Gastroesophageal sphincter (tissue), 4 donors: ENCODE data around the gene PTPN20. TPM values are rescaled to one million over a fixed set of nuclear protein-coding genes. Genes with fewer than 3 reads are reported as not detected.
"Not testable (repeated sequence)": the region's sequence is repeated elsewhere in the genome, so short reads cannot be mapped to it uniquely, and the experiment has no call there.

Experiments
- ATAC-seq: fragments of 150-250 bp; one replicate; pipeline ENCODE4 v1.9.1; 2016; ENCODE audit warnings: mild to moderate bottlenecking, moderate library complexity
- H3K27ac ChIP-seq, 4 donors: fragments of 200-600 bp; sonication (generic) in 3 of 4; 1 replicate in 3 of 4; 2 replicates in 1 of 4; pipeline ENCODE4 v1.5.1; 2016 to 2019
- H3K27me3 ChIP-seq: fragments of 200-600 bp; sonication (generic); one replicate; pipeline ENCODE4 v1.5.1; 2019
- H3K36me3 ChIP-seq, 2 donors: fragments of 200-600 bp; sonication (generic); one replicate each; pipeline ENCODE4 v1.5.1; 2019; ENCODE audit warnings: control low read depth in 1 of 2
- H3K4me1 ChIP-seq, 3 donors: fragments of 200-600 bp; sonication (generic); 1 replicate in 2 of 3; 2 replicates in 1 of 3; pipeline ENCODE4 v1.5.1; 2016 to 2019; ENCODE audit warnings: control low read depth in 2 of 3
- H3K4me3 ChIP-seq, 2 donors: fragments of 200-600 bp; sonication (generic); one replicate each; pipeline ENCODE4 v1.5.1; 2019; ENCODE audit warnings: mild to moderate bottlenecking in 1 of 2, moderate library complexity in 1 of 2
- H3K9me3 ChIP-seq, 3 donors: fragments of 200-600 bp; sonication (generic); one replicate each; pipeline ENCODE4 v1.5.1; 2017 to 2019; ENCODE audit warnings: control low read depth in 2 of 3
- WGBS, 2 donors: methylation state at CpG; one replicate each; pipeline ENCODE4 v1.1.5; 2018; ENCODE audit warnings: low coverage in 1 of 2; 5-methylcytosine and 5-hydroxymethylcytosine counted together
- total RNA-seq, 4 donors: library from RNA; depleted of rRNA; stranded (reverse); fragments of >200 nt; gene quantifications; one replicate each; pipeline ENCODE4 v1.1.0, GENCODE V29; 2016

The PTPN20 gene, protein sequence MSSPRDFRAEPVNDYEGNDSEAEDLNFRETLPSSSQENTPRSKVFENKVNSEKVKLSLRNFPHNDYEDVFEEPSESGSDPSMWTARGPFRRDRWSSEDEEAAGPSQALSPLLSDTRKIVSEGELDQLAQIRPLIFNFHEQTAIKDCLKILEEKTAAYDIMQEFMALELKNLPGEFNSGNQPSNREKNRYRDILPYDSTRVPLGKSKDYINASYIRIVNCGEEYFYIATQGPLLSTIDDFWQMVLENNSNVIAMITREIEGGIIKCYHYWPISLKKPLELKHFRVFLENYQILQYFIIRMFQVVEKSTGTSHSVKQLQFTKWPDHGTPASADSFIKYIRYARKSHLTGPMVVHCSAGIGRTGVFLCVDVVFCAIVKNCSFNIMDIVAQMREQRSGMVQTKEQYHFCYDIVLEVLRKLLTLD
- total RNA-seq: 1 to 10 TPM in 3 of 4 donors, under 1 TPM in 1; 0.94 to 9.5 (median 2.8) TPM

DNA sequence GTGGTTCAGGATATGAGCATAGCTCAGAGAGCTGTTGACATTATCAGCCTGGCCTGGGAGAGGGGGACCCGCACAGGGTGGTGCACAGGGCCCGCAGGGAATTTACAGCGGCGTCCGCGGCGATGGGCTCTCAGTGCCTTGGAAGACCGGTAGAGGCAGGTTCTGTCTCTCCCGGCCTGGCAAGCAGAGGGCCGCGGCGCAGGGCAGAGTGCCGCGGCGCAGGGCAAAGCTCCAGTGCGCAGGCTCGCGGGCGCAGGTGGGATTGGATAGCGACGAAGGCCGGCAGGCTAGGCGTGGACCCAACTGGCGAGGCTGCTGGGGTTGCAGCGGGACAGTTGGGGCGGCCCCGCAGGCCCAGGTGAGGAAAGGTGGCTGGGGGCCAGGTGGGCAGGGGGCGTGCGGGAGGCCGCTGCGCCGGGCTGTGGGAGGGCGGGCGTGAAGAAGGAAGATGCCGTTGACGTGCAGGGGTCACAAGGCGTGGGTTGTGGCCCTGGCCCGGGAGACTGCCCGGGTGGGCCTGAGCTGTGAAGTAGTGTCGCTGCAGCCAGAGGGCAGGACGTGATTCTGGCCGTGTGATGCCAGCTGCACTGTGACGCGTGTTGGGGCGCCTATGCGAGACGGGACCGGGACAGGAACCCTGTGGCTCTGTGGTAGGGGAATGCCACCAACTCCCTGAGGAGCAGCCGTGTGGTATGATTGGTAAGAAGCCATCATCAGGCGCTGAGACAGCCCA, at the start of gene PTPN20:
PTPN20 (plus strand) TSS at position 285 of the 733 bp plus-strand sequence. CDS start 21,072 bp downstream, outside the sequence.
- not testable (repeated sequence) for H3K27ac ChIP-seq, H3K36me3 ChIP-seq, H3K4me1 ChIP-seq, H3K9me3 ChIP-seq, H3K27me3 ChIP-seq
- H3K4me3 ChIP-seq: peak within 1 kb of the TSS in 1 of 2 donors; percentile 30
- whole genome bisulfite sequencing, 2 donors: no CpG with 5 or more reads among the region's 50 CpGs
- peak; percentile 73 for ATAC-seq

DNA sequence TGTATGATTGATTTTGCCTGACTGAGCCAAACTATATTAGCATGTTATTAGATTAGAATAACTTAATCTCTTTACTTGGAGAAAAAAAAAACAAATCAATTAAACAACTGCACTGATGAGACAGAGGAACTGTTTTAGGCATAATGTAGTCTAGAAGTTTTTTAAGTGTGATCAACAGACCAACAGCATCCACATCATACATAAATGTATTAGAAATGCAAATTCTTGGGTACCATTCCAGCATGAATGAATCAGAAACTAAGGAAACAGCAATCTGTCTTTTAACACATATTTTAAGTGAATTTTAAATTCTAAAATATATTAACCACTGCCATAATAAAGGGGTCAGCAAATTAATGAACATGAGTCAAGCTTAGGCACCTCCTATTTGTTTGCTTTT, 41.5 kb upstream of the PTPN20 start:
- H3K27me3 ChIP-seq, H3K4me3 ChIP-seq, H3K4me1 ChIP-seq, ATAC-seq, H3K36me3 ChIP-seq, H3K27ac ChIP-seq, H3K9me3 ChIP-seq: not testable (repeated sequence)

DNA sequence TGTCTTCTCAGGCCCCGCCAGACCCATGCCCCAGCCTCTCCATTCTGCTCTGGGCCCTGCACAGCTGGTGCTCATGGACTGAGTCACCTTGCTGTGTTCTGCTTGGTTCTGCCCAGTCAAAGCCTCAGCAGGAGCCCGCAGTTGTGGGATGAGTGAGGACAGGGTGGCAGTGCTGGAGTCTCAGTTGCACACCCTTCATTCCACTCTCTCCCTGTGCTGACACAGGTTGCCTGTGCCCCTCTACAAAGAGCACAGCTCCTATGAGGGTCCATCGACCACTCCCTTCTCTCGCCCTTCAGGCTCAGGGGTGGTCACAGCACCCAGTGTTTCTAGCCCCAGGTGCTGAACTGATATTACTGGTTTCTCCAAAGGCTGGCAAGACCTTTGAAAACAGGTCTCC, 39.6 kb upstream of the PTPN20 start:
- not testable (repeated sequence) for ATAC-seq, H3K36me3 ChIP-seq, H3K27ac ChIP-seq, H3K9me3 ChIP-seq, H3K27me3 ChIP-seq, H3K4me3 ChIP-seq, H3K4me1 ChIP-seq
- 80 to 93% methylated on average over 2 of the region's 4 CpGs for WGBS, 2 donors

- H3K27ac ChIP-seq, H3K4me3 ChIP-seq, H3K4me1 ChIP-seq, H3K27me3 ChIP-seq, ATAC-seq, H3K36me3 ChIP-seq, H3K9me3 ChIP-seq: not testable (repeated sequence)
- WGBS, 2 donors: 50 to 100% methylated on average over 1 to 2 of the region's 6 CpGs
Observed at GRCh38 chr10:46875304-46875703, 35.9 kb upstream of the PTPN20 start.

DNA sequence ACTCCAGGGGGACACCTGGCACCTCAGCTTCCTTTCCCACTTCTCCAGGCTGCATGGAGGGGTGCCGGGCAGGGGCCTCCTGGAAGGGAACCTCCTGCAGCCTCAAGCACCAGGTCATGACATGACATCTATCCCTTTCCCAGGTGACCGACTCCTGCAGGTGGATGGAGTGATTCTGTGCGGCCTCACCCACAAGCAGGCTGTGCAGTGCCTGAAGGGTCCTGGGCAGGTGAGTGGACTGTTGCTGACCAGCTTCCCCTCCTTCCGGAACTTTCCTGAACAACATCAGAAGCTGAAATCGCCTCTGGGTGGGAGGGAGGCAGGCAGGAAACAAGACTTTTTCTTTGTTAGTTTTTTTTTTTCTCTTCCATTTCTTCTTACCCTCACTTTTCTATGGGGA, 34.5 kb upstream of the PTPN20 start:
- H3K4me1 ChIP-seq, ATAC-seq, H3K9me3 ChIP-seq, H3K27me3 ChIP-seq, H3K4me3 ChIP-seq, H3K36me3 ChIP-seq, H3K27ac ChIP-seq: not testable (repeated sequence)
- WGBS, 2 donors: 80% methylated on average over 1 of the region's 5 CpGs; no CpG with 5 or more reads in 1 of the 2 donors

GRCh38 chr10:46878761-46879160, 32.5 kb upstream of the PTPN20 start:
- H3K27me3 ChIP-seq, H3K4me1 ChIP-seq, H3K9me3 ChIP-seq, ATAC-seq, H3K27ac ChIP-seq, H3K36me3 ChIP-seq, H3K4me3 ChIP-seq: not testable (repeated sequence)
- WGBS, 2 donors: 38% methylated on average over 6 of the region's 7 CpGs; no CpG with 5 or more reads in 1 of the 2 donors

GRCh38 chr10:46890813-46891611, 20.2 kb upstream of the PTPN20 start:
- H3K4me1 ChIP-seq, ATAC-seq: not testable (repeated sequence)
- WGBS, 2 donors: 71 to 74% methylated on average over 3 to 4 of the region's 11 CpGs

DNA sequence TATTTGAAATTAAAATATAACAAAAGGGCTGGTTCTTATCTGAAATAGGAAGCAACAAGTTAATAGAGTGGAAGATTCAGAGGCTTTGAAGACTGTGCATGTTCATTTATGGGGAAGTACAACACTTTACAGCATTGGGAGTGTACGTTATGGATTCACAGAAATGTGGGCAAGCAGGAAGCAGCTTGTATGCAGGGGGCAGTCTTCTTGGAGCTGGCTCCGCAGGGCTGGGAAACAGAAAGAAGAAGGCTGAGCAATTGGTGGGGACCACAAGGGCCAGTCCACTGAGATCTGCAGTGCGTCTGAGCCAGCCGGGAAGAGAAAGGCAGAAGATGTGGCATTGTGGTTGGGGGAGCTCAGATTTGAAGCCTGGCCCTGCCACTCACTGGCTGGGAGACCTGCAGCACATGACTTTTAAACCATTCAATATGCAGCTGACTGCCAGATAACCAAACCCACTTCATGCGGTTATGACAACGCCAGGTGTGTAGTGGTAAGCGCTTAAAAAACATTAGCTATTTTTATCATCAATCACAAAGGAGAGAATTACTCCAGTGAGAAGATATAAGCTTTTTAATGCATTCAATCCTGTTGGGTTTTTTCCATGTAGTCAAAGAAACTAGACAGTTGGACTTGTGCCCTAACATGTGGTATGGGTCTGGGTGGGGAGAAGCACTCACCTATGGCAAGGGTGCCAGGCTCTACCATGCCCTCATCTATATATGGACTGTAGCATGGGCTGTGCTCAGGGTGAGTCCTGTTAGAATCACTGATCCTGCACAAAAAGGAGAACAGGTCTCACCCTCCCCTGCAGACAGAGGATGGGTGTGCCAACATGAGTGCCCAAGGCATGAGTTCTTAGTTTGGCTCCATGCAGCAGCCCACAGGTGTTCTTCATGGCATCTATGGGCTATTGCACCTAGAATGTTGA, 14.2 kb upstream of the PTPN20 start:
- not testable (repeated sequence) for ATAC-seq, H3K27me3 ChIP-seq, H3K4me3 ChIP-seq, H3K27ac ChIP-seq, H3K9me3 ChIP-seq, H3K36me3 ChIP-seq, H3K4me1 ChIP-seq
- 66 to 100% methylated on average over 1 to 5 of the region's 7 CpGs for WGBS, 2 donors

More at GRCh38 chr10:46890813-46891611, 20.2 kb upstream of the PTPN20 start:
- H3K4me3 ChIP-seq, H3K9me3 ChIP-seq, H3K36me3 ChIP-seq, H3K27me3 ChIP-seq, H3K27ac ChIP-seq: not testable (repeated sequence)

DNA sequence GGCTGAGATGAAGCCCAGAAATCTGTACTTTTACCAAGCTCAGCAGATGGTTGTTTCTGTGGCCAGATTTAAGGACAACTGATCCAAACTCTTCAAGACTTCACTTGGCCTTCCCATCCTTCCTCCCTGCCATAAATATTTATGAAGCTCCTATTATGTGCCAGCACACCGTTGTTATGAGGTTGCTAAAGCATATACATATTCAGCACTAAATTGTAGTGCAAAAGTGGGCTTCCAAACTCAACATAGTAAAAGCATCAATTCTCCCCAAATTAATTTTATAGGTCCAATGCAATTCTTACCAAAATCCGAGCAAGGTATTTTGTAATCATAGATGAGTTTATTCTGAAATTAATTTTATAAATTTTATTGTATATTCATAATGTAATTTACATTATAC, 10.0 kb upstream of the PTPN20 start:
- not testable (repeated sequence) for H3K4me3 ChIP-seq, H3K9me3 ChIP-seq, ATAC-seq, H3K4me1 ChIP-seq, H3K36me3 ChIP-seq, H3K27ac ChIP-seq, H3K27me3 ChIP-seq
- WGBS, 2 donors: 33% methylated on average over 1 of the region's 2 CpGs; no CpG with 5 or more reads in 1 of the 2 donors

DNA sequence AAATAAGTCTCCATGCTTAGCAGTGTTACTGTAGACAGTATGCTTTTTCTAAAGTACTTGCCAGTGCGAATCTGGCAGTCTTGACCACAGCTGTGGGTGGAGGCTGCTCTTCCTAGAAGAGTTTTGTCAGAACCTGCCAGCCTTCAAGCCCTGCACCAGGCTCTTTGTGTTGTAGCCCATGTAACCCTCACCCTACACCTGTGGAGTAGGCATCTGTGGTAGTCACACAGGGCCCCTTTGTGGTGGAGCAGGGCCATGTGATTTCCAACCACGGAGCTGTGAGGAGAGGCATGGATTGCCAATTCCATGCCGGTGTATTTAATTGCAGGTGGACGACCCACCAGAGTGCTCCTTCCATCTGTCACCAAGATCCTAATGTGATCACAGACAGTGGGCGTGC, 7.4 kb upstream of the PTPN20 start:
- ATAC-seq, H3K36me3 ChIP-seq, H3K27ac ChIP-seq, H3K4me3 ChIP-seq, H3K4me1 ChIP-seq, H3K9me3 ChIP-seq, H3K27me3 ChIP-seq: not testable (repeated sequence)
- WGBS, 2 donors: no CpG with 5 or more reads among the region's 5 CpGs

GRCh38 chr10:46906359-46906758, 4.9 kb upstream of the PTPN20 start:
- H3K27ac ChIP-seq, H3K36me3 ChIP-seq, ATAC-seq, H3K9me3 ChIP-seq, H3K4me1 ChIP-seq, H3K4me3 ChIP-seq, H3K27me3 ChIP-seq: not testable (repeated sequence)
- WGBS, 2 donors: no CpG with 5 or more reads among the region's 7 CpGs
